ENCODE measurements around the gene GEMIN5.
"Not testable (repeated sequence)": the region's sequence is repeated elsewhere in the genome, so short reads cannot be mapped to it uniquely, and the experiment has no call there.

Gene GEMIN5

GRCh38 chr5:154934881-154935280 is 3.1 kb downstream of the GEMIN5 start:
- H3K4me3 ChIP-seq (replicated peaks; ENCODE audit: low read depth, low read length): no peak overlapping the region
- no peak for DNase-seq (ENCODE audit: extremely low read depth, low read depth)
- no peak for TF ChIP-seq CTCF (IDR thresholded peaks at IDR 0.05; ENCODE audit: low read depth, low read length, missing control alignments)

- no peak for TF ChIP-seq CTCF (IDR thresholded peaks at IDR 0.05; ENCODE audit: low read depth, low read length, missing control alignments)
- DNase-seq (ENCODE audit: extremely low read depth, low read depth): no peak
- no peak overlapping the region for H3K4me3 ChIP-seq (replicated peaks; ENCODE audit: low read depth, low read length)
Observed at GRCh38 chr5:154933537-154933936, 4.5 kb downstream of the GEMIN5 start.

GRCh38 chr5:154923441-154924430 is 14.3 kb downstream of the GEMIN5 start:
- peak; percentile 36 for DNase-seq (ENCODE audit: extremely low read depth, low read depth)
- no peak overlapping the region for H3K4me3 ChIP-seq (replicated peaks; ENCODE audit: low read depth, low read length)
- no peak for TF ChIP-seq CTCF (IDR thresholded peaks at IDR 0.05; ENCODE audit: low read depth, low read length, missing control alignments)

GRCh38 chr5:154917757-154918156 is 20.3 kb downstream of the GEMIN5 start:
- no peak overlapping the region for H3K4me3 ChIP-seq (replicated peaks; ENCODE audit: low read depth, low read length)
- DNase-seq (ENCODE audit: extremely low read depth, low read depth): no peak
- no peak for TF ChIP-seq CTCF (IDR thresholded peaks at IDR 0.05; ENCODE audit: low read depth, low read length, missing control alignments)

- DNase-seq (ENCODE audit: extremely low read depth, low read depth): no peak
- no peak for TF ChIP-seq CTCF (IDR thresholded peaks at IDR 0.05; ENCODE audit: low read depth, low read length, missing control alignments)
- H3K4me3 ChIP-seq (replicated peaks; ENCODE audit: low read depth, low read length): no peak overlapping the region
Observed at GRCh38 chr5:154916874-154917273, 21.1 kb downstream of the GEMIN5 start.

- not testable (repeated sequence) for H3K4me3 ChIP-seq (replicated peaks; ENCODE audit: low read depth, low read length); DNase-seq (ENCODE audit: extremely low read depth, low read depth)
Observed at GRCh38 chr5:154905601-154906000, 32.4 kb downstream of the GEMIN5 start.

- no peak for TF ChIP-seq CTCF (IDR thresholded peaks at IDR 0.05; ENCODE audit: low read depth, low read length, missing control alignments)
- no peak for DNase-seq (ENCODE audit: extremely low read depth, low read depth)
- no peak overlapping the region for H3K4me3 ChIP-seq (replicated peaks; ENCODE audit: low read depth, low read length)
Observed at GRCh38 chr5:154901913-154902312, 36.1 kb downstream of the GEMIN5 start.
